B cell (primary cell): Measurements from ENCODE around the gene WDR7. TPM values are rescaled to one million over a fixed set of nuclear protein-coding genes. Genes with fewer than 3 reads are reported as not detected.

Source experiments
- ATAC-seq: fragments of 200-7000 bp; cut with Tn5 transposase; one replicate; pipeline ENCODE4 v1.10.0; 2021; ENCODE audit warnings: low read depth, mild to moderate bottlenecking, moderate number of reproducible peaks, moderate library complexity
- CTCF ChIA-PET: fragments of 350-600 bp; sonication (Branson Sonifier 250); formaldehyde crosslinking; loops from one replicate; lab custom pipeline; 2021; ENCODE audit warnings: antibody characterized with exemption, inconsistent platforms; lab: Charles Lee
- POLR2A ChIA-PET: fragments of 350-600 bp; sonication (Branson Sonifier 250); formaldehyde crosslinking; loops from one replicate; lab custom pipeline; 2021; ENCODE audit warnings: antibody characterized with exemption; lab: Charles Lee
- DNase-seq: peaks from one replicate; pipeline ENCODE4 v3.0.0; 2013
- H2AFZ ChIP-seq: 2 replicates; pipeline ENCODE4 v1.6.1; 2012; ENCODE audit warnings: mild to moderate bottlenecking, low read depth, low read length; ENCODE audit not compliant: insufficient read depth, poor library complexity, severe bottlenecking
- H3K27ac ChIP-seq, 2 donors: 1 replicate in 1 of 2; 2 replicates in 1 of 2; pipeline ENCODE4 v1.5.1; 2012 to 2013; ENCODE audit warnings: low read length in 2 of 2, mild to moderate bottlenecking in 2 of 2, moderate library complexity in 1 of 2
- H3K27me3 ChIP-seq, 4 experiments: fragments of 200-600 bp in 1 of 4; sonication (generic) in 1 of 4; replicated peaks in 1 of 4; 1 replicate in 2 of 4; 2 replicates in 2 of 4; pipeline versions ENCODE4 v1.6.1 to v1.7.0; 2013 to 2016; ENCODE audit warnings: low read length in 3 of 4, mild to moderate bottlenecking in 2 of 4, mixed read lengths in 1 of 4, moderate library complexity in 1 of 4; ENCODE audit not compliant: insufficient read depth in 4 of 4, control insufficient read depth in 3 of 4; ENCODE audit errors: control extremely low read depth in 1 of 4
- H3K36me3 ChIP-seq, 2 experiments: replicated peaks in 1 of 2; 1 replicate in 1 of 2; 2 replicates in 1 of 2; pipeline versions ENCODE4 v1.6.1 to v1.7.1; 2013; ENCODE audit warnings: low read length in 1 of 2; ENCODE audit not compliant: insufficient read depth in 2 of 2, control insufficient read depth in 1 of 2; ENCODE audit errors: control extremely low read depth in 1 of 2, extremely low read depth in 1 of 2
- H3K4me1 ChIP-seq, 2 donors: fragments of 200-600 bp in 1 of 2; sonication (generic) in 1 of 2; 1 replicate in 1 of 2; 2 replicates in 1 of 2; pipeline versions ENCODE4 v1.5.1 to v1.6.1; 2013 to 2017; ENCODE audit warnings: low read length in 2 of 2; ENCODE audit not compliant: control insufficient read depth in 2 of 2, insufficient read depth in 2 of 2
- H3K4me2 ChIP-seq: replicated peaks from 2 replicates; pipeline ENCODE3; 2012; ENCODE audit warnings: mild to moderate bottlenecking, low read depth, low read length; ENCODE audit not compliant: poor library complexity, severe bottlenecking
- H3K4me3 ChIP-seq, 5 experiments: fragments of 200-600 bp in 1 of 5; sonication (generic) in 1 of 5; 1 replicate in 3 of 5; 2 replicates in 2 of 5; pipeline versions ENCODE4 v1.5.1 to v1.7.0; 2011 to 2016; ENCODE audit warnings: low read length in 4 of 5, mild to moderate bottlenecking in 4 of 5, low read depth in 2 of 5, control low read depth in 1 of 5, moderate library complexity in 1 of 5; ENCODE audit not compliant: insufficient read depth in 1 of 5; ENCODE audit errors: control extremely low read depth in 1 of 5, extremely low read depth in 1 of 5
- H3K79me2 ChIP-seq: fragments of 200-600 bp; sonication (generic); one replicate; pipeline ENCODE4 v1.6.0; 2016; ENCODE audit warnings: low read length; ENCODE audit not compliant: control insufficient read depth, insufficient read depth
- H3K9ac ChIP-seq: fragments of 200-600 bp; sonication (generic); 2 replicates; pipeline ENCODE4 v1.6.1; 2017; ENCODE audit warnings: mild to moderate bottlenecking, low read length, moderate library complexity
- H3K9me3 ChIP-seq, 3 donors: one replicate each; pipeline versions ENCODE4 v1.6.1 to v1.7.1; 2013; ENCODE audit warnings: low read length in 2 of 3; ENCODE audit not compliant: control insufficient read depth in 2 of 3, insufficient read depth in 1 of 3; ENCODE audit errors: control extremely low read depth in 1 of 3
- H4K20me1 ChIP-seq: 2 replicates; pipeline ENCODE4 v1.6.0; 2012; ENCODE audit warnings: mild to moderate bottlenecking, low read length; ENCODE audit not compliant: insufficient read depth, control insufficient read depth, poor library complexity, severe bottlenecking
- H3K27ac Mint-ChIP-seq: one replicate; pipeline ENCODE4 v1.8.0; 2021; ENCODE audit warnings: mixed read lengths
- H3K27me3 Mint-ChIP-seq: one replicate; pipeline ENCODE4 v1.8.0; 2021; ENCODE audit warnings: mixed read lengths
- H3K4me1 Mint-ChIP-seq: one replicate; pipeline ENCODE4 v1.8.0; 2021; ENCODE audit warnings: mixed read lengths
- H3K4me3 Mint-ChIP-seq: one replicate; pipeline ENCODE4 v1.8.0; 2021; ENCODE audit warnings: mixed read lengths
- H3K9me3 Mint-ChIP-seq: one replicate; pipeline ENCODE4 v1.8.0; 2022; ENCODE audit warnings: mixed read lengths; ENCODE audit not compliant: insufficient read depth
- EZH2 ChIP-seq: IDR thresholded peaks from 2 replicates; pipeline ENCODE4 v1.6.1; 2012; ENCODE audit warnings: borderline replicate concordance, low read depth, mild to moderate bottlenecking, moderate library complexity, low read length; ENCODE audit not compliant: insufficient read depth, poor library complexity, severe bottlenecking
- WGBS: methylation state at CpG from one replicate; pipeline ENCODE4 v1.1.5; 2013; ENCODE audit warnings: missing lambda C conversion rate; ENCODE audit not compliant: insufficient coverage; 5-methylcytosine and 5-hydroxymethylcytosine counted together
- intact Hi-C: fragments of 100-400 bp; cut with micrococcal nuclease; formaldehyde crosslinking; loops from one replicate; pipeline ENCODE4 v1.10.0; 2022
- polyA plus RNA-seq: library from polyadenylated mRNA; depleted of rRNA; stranded (reverse); fragments of >200 nt; gene quantifications from 2 replicates; pipeline ENCODE4 v1.2.3, GENCODE V29; 2012
- total RNA-seq, 2 donors: library from RNA; stranded (reverse); fragments of 120-200 nt in 1 of 2; gene quantifications; 1 replicate in 1 of 2; 2 replicates in 1 of 2; pipeline versions ENCODE4 v1.2.3 to v1.2.4, GENCODE V29; 2013 to 2022
- TF ChIP-seq, protein P1 (sequence below): fragments of 200-600 bp; IDR thresholded peaks from one replicate; pipeline ENCODE4 v1.8.0; 2022; ENCODE audit warnings: antibody characterized with exemption, mild to moderate bottlenecking

WDR7 gene
- total and polyA plus RNA-seq, 2 donors (not counting 1 experiment from before 2014, with no cell fraction given): 5.5 to 45.0 TPM

DNA sequence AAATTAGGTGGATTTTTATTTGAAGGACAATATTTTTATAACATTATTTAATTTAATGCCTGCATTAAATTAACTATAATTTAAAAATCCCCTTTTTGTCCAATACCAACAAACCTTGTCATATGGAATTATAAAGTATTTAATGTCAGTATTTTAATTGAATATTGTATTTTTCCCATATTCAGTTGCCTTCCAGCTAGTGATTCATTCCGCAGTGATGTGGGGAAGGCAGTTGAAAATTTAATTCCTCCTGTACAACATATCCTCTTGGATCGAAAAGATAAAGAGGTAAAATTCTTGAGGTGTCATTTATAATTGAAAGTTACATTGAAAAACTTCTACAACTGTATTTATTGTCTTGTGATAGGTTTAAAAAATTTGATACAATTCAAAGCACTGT, 40.4 kb downstream of the WDR7 start:
- CTCF ChIA-PET: no interaction called here
- POLR2A ChIA-PET: no interaction called here

DNA sequence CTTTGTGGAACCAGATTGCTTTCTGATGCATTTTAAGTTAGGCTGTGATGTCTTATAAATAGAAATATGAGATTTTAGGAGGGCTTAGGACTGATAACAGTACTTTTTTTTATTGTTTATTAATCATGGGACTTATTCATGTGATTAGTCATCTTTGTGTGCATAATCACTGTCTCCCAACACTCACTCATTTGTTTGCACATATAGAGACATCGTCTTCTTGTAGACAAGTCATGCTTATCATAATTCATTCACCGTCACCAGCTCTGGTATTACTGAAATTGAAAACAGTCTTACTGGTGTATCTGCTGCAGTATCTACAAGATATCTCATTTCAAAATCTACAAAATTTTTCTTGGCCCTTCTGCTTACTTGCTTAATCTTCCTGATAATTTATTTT, 45.8 kb downstream of the WDR7 start:
- H3K4me3 ChIP-seq: no peak overlapping the region
- no peaks in the 10 kb centered on the region for H4K20me1 ChIP-seq
- H2AFZ ChIP-seq: no peak overlapping the region
- H3K4me1 ChIP-seq: no peaks in the 10 kb centered on the region
- no peak for DNase-seq
- TF ChIP-seq EZH2: no peak
- no peaks in the 10 kb centered on the region for H3K27me3 Mint-ChIP-seq
- H3K27ac Mint-ChIP-seq: no peak overlapping the region
- no peaks in the 10 kb centered on the region for H3K27me3 ChIP-seq
- ChIA-PET CTCF (no interaction called here), POLR2A (no interaction called here)
- ATAC-seq: no peak
- H3K9me3 ChIP-seq: no peaks in the 10 kb centered on the region
- H3K27ac ChIP-seq: no peak overlapping the region
- H3K4me3 Mint-ChIP-seq: no peak overlapping the region
- 78% methylated on average over 1 of the region's 2 CpGs for WGBS
- H3K9ac ChIP-seq: no peak overlapping the region
- H3K4me1 Mint-ChIP-seq: no peaks in the 10 kb centered on the region
- no peaks in the 10 kb centered on the region for H3K9me3 Mint-ChIP-seq
- peaks cover 0 to 8% of the 10 kb centered on the region in 2 experiments for H3K36me3 ChIP-seq
- H3K4me2 ChIP-seq: no peak overlapping the region
- intact Hi-C loops: no loop called here
- H3K79me2 ChIP-seq: no peaks in the 10 kb centered on the region

More for the DNA sequence above, 40.4 kb downstream of the WDR7 start:
- Histone ChIP-seq H3K36me3 (peaks cover 0 to 23% of the 10 kb centered on the region in 2 experiments), H3K79me2 (no peaks in the 10 kb centered on the region), H3K27me3 (no peaks in the 10 kb centered on the region), H4K20me1 (no peaks in the 10 kb centered on the region), H3K9me3 (no peaks in the 10 kb centered on the region), H3K27ac (no peak overlapping the region), H2AFZ (no peak overlapping the region), H3K4me3 (no peak overlapping the region), H3K4me1 (no peaks in the 10 kb centered on the region), H3K9ac (no peak overlapping the region), H3K4me2 (no peak overlapping the region)
- intact Hi-C loops: no loop called here
- no CpG with 5 or more reads among the region's 2 CpGs for WGBS
- H3K4me1 Mint-ChIP-seq: no peaks in the 10 kb centered on the region
- DNase-seq (no peak), ATAC-seq (no peak)
- no peak overlapping the region for H3K4me3 Mint-ChIP-seq
- no peaks in the 10 kb centered on the region for H3K9me3 Mint-ChIP-seq
- H3K27me3 Mint-ChIP-seq: no peaks in the 10 kb centered on the region
- H3K27ac Mint-ChIP-seq: no peak overlapping the region
- no peak for TF ChIP-seq EZH2
- TF ChIP-seq, protein P1, sequence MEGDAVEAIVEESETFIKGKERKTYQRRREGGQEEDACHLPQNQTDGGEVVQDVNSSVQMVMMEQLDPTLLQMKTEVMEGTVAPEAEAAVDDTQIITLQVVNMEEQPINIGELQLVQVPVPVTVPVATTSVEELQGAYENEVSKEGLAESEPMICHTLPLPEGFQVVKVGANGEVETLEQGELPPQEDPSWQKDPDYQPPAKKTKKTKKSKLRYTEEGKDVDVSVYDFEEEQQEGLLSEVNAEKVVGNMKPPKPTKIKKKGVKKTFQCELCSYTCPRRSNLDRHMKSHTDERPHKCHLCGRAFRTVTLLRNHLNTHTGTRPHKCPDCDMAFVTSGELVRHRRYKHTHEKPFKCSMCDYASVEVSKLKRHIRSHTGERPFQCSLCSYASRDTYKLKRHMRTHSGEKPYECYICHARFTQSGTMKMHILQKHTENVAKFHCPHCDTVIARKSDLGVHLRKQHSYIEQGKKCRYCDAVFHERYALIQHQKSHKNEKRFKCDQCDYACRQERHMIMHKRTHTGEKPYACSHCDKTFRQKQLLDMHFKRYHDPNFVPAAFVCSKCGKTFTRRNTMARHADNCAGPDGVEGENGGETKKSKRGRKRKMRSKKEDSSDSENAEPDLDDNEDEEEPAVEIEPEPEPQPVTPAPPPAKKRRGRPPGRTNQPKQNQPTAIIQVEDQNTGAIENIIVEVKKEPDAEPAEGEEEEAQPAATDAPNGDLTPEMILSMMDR: no peak
